GM11168 (cell line): ENCODE measurements around the gene MOB3A.

Experiments
- in situ Hi-C: fragments of 300-500 bp; cut with MboI; formaldehyde crosslinking; loops from one replicate; pipeline ENCODE4 v1.12.0; 2022; ENCODE audit warnings: low sequenced_read_pairs; ENCODE audit not compliant: unreplicated experiment

Gene MOB3A

DNA sequence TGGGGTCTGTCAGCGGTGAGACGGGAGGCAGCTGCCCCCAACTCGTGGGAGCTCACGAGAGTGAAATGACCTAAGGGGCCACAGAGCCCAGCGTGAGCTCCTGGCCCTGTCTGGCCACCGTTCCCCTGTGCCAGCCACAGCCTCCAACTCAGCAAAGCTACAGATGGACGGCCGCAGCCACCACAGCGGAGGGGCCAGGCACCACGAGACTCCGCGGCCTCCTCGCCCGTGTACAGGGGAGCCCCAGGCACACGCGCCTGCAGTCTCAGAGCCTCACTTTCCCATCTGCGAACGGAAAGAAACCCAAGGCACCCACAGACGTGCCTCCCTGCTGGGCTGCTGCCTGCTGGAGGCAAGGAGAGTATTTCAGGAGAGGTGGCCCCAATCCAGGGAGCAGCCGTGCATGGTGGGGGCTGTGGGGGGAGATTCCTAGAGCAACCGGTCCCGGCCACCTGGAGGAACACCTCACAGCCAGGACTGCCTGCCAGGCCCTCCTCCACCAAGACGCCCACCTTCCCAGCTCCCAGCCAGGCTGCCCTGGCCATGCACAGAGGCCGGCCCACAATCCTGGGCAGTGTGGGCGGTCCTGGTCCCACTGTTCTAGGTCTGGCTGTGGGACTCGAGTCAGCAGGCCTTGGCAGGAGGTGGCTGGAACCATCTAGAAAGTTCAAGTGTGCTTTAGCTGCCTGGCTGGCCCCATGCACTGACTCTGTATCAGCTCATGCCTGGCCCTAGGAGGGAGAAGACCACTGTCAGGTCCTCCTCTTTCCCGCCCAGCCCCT is 47.0 kb downstream of the MOB3A start:
- in situ Hi-C loops, result no loop called here

DNA sequence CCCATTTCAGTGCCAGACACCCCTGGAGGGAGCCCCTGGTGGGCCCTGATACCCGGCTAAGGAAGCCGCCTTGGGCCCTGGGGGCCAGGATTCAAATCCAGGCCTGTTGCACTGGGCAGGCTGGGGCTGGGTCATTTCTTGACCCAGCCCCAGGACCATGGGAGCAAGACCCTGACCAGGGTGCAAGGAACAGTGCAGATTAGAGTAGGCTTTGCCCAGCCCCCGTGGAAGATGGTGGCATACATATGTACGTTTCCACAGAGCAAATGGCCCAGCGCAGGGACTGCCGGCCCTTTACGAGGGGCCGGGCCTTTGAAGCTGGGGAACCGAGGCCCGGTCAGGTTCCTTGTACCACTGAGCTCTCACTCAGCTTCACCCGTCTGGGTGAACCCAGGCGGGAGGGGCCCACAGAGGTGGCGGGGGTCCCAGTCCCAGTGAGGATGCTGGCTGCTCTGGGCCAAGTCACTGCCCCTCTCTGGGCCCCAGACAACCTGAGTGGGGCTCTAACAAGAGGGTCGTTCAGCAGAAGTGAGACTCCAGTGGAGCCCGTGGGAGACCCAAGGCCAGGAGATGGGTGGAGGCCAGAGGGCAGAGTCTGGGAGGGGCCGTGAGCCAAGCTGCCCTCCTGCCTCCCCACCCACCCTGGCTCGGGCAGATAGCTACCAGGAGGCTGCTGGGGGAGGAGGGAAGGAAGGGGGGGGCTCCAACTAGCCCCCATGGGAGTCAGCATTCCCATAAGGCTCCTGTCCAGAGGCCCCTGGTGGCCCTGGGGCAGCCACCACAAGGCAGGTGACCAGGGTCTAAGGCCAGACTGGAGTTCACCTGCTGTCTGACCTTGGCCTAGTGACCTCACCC is 47.8 kb downstream of the MOB3A start:
- in situ Hi-C loops, result no loop called here

DNA sequence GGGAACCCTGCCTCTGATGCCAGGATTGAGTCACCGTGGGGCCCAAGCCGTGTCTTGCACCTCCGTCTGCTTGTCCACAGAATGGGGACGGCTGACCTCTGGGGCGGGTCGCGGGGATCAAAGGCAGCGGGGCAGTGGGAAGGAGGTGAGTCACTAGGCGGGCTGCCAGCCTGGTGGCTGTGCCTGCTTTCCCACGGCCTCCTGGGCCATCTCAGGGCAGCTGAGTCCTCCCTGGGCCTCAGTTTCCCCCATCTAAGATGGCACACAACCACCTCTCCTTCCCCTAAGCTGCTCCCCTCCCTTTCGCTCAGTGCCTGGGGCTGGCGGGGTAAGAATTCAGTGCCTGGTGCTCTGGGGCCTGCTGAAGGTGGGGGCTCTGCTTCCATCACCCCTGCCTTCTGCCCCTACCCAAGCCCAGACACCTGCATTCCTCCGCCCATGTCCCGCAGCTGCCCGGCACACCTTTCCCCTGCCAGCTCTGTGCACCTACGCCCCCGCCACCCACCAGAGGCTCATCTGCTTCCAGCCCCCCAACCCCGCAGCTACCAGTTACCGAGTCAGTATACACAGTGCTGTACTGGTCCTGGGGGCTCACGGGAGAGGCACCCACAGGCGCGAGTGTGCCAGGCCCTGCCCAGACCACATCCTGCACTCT is 48.5 kb downstream of the MOB3A start:
- in situ Hi-C loops, result no loop called here

DNA sequence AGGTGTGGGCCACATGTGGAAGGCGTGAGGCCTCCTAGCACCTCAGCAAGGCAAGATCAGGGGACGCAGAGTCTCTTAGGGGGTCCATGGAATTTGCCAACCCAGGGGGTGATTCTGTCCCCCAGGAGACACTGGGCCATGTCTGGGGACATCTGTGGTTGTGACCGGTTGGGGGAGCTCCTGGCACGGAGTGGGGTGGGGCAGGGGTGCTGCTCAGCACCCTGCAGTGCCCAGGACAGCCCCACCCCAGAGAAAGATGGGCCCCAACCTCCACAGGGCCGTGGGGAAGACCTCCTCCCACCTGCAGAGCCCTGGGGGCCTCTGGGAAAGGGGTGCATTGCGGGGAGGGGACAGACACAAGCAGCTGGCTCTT is 49.1 kb downstream of the MOB3A start:
- in situ Hi-C loops, result no loop called here

DNA sequence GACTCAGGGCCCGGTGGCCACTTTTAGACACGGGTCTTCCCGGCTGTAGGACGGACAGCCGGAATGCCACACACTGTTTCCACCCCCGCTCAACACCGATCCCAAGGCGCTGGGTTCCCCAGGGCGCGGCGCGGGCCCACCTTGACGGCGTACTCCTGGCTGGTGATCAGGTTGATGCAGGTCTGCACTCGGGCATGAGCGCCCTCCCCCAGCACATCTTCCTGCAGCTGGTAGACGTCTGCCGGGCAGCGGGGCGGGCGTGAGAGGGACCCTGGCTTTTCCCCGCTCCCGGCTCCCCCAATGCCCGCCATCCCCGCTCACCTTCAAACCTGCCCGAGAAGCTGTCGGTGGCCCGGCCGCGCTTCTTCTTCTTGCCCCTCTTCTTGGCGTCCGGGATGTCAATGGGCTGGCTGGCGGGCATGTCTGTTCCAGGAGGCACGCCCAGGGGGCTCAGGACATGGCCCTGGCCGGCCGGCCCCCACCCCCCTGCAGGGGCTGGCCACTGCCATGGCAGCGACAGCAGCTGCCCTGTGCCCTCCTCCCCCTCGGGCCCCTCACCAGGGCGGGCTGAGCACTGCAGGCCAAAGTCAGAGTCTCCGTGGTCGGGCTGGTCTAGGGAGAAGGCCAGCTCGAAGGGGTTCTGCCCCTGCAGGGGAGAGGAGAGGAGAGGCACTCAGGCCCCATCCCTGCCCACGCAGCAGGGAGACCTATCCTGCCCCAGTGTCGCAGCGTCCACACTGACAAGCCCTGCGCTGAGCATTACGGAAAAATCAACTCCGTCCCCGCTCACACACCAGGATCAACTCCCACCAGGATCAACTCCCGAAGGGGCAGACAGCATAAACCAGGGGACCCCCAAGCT is 49.8 kb downstream of the MOB3A start:
- in situ Hi-C loops, result no loop called here

GRCh38 chr19:2045501-2046045 is 50.6 kb downstream of the MOB3A start:
- in situ Hi-C loops, result no loop called here

GRCh38 chr19:2044709-2045500 is 51.2 kb downstream of the MOB3A start:
- in situ Hi-C loops, result no loop called here

DNA sequence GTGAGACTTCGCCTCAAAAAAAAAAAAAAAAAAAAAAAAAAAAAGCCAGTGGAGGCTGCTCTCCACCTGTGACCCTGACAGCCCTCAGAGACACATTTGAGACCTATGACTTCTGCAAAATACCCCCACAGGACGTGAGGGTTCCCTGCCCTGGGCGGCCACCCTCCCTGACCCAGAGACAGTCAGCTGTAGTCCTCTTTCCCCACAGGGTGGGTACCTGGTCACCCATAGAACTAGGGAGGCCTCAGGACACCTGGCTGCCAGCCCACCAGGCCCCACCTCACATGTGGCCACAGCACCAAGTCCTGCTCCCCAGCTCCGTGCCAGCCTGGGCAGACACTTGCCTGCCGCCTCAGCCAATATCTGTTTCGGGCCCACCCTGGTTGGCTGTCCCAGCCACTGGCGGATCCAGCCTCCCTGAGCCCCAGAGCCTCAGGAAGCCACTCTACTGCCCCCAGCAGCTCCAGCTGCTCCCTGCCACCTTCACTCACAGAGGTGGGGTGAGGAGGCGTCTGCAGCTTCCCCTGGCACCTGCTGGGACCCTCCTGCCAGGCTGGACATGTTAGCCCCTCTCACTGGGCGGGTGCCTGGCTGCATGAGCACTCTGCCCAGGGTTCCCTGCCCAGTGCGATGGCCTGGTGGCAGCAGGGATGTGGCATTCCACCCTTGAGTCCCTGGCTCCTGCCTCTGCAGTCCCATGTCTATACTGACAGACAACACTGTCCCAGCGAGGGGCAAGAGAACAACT is 52.0 kb downstream of the MOB3A start:
- in situ Hi-C loops, result no loop called here

GRCh38 chr19:2043251-2043641 is 52.9 kb downstream of the MOB3A start:
- in situ Hi-C loops, result no loop called here

- in situ Hi-C loops, result no loop called here
Observed at GRCh38 chr19:2042485-2043250, 53.5 kb downstream of the MOB3A start.

GRCh38 chr19:2041683-2042484 is 54.2 kb downstream of the MOB3A start:
- in situ Hi-C loops, result no loop called here

DNA sequence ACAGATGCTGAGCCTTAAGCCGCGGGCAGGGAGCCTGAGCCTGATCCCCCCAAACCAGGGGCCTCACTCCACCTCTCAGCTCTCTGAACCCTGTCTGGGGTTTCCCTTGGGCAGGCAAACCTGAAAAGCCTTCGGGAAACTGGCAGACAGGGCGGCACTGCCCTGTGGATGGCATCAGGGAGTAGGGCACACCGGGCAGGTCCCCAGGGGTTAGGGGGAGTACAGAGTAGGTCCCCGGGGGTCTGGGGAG is 54.8 kb downstream of the MOB3A start:
- in situ Hi-C loops, result no loop called here

DNA sequence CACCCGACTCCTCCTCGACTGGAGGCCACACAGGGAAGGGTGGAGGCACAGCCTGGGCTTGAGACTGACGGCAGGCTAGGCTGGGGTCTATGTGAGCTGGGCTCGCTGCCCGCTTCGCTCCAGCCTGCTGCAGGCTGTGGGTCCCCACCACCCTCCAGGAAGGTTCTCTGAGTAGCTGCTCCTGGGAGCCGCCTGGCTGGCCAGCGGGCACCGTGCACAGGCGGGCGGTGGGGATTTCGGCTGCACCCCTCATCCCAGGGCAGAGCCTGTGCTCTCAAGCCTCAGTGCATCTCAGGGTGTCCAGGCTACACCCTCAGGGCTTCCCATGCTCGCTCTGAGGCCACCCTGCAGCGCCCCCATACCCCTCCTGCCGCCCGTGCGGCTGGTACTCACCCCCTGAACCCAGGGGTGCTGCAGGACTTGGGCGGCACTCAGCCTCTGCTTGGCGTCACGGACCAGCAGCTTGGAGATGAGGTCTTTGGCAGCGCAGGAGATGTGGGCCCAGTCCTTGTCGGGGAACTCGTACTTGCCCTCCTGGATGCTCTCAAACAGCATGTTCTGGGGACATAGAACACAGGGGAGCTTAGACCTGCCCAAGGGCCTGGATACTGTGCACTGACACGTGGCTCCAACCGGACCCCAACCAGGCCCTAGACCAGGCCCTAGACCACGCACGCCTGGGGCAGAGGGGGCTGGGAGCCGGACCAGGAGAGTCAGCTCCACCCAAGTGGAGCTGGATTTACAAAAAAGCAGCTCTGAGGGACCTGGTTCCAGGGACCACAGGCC is 55.3 kb downstream of the MOB3A start:
- in situ Hi-C loops, result no loop called here

- in situ Hi-C loops, result no loop called here
Observed at GRCh38 chr19:2039959-2040646, 56.0 kb downstream of the MOB3A start.

DNA sequence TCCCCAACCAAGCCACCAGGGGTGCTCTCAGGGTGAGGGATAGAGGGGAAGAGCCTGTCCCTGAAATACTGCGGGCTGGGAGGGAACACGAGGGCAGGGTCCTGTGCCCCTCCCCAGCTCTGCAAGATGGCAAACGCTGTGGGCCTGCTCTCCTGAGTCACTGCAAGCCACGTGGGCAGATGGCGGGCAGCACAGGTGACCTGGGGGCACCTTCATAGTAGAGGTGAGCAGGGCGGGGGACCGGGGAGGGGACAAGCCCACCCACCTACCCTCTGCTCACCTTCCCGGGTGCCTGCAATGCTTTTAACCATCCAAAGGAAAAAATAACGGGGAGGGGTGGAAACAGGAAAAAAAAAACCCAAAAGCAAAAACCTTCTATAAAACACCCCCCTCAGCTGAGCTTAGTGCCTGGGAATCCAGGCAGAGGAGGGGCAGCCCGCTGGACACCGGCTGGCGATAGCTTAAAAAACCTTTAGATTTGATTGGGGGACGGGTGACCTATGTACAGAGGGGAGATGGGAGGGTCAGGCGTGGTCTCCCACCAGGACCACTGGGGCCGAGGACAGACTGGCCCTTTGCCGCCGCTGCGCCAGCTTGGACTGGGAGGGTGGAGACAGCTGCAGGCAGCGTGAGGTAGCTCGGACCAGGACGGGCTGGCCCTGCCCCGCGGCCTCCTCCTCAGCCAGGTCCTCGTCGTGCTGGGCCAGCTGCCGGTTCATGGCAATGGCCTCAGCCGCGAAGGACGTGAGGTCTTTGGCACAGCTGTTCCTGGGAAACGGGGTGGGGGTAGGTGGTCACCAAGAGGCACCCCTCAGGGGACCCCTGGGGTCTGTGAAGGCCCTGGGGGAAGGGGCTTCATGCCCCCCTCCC is 56.8 kb downstream of the MOB3A start:
- in situ Hi-C loops, result no loop called here
